Motor neuron (in vitro differentiated cells): ENCODE measurements around the gene MAP1S. TPM values are rescaled to one million over a fixed set of nuclear protein-coding genes. Genes with fewer than 3 reads are reported as not detected.
A peak's percentile ranks its signal among the peaks of the same experiment; 100 is the strongest.

ENCODE experiments used
- ATAC-seq, 8 experiments: fragments of 200-7000 bp; cut with Tn5 transposase; replicated peaks in 6 of 8; 2 replicates each; pipeline ENCODE4 v1.8.0; 2021; ENCODE audit warnings: mild to moderate bottlenecking in 8 of 8, moderate library complexity in 8 of 8
- H3K27ac ChIP-seq, 2 donors: fragments of 250-450 bp; sonication (Bioruptor Pico); 2 replicates each; pipeline ENCODE4 v1.9.0; 2021; ENCODE audit warnings: antibody characterized with exemption in 2 of 2, mild to moderate bottlenecking in 2 of 2, moderate library complexity in 1 of 2
- H3K4me1 ChIP-seq, 2 donors: fragments of 250-450 bp; sonication (Bioruptor Pico); replicated peaks in 1 of 2; 2 replicates each; pipeline ENCODE4 v1.6.1; 2021; ENCODE audit warnings: antibody characterized with exemption in 2 of 2, mild to moderate bottlenecking in 2 of 2, moderate library complexity in 1 of 2
- H3K4me3 ChIP-seq, 5 donors: fragments of 250-450 bp; sonication (Bioruptor Pico); 2 replicates each; pipeline ENCODE4 v1.9.0; 2021; ENCODE audit warnings: antibody characterized with exemption in 5 of 5, mild to moderate bottlenecking in 5 of 5, moderate library complexity in 4 of 5
- WGBS, 10 experiments: fragments of 450-650 bp; shearing (Covaris generic); methylation state at CpG; one replicate each; pipeline ENCODE4 v1.0.0; 2022; 5-methylcytosine and 5-hydroxymethylcytosine counted together
- in situ Hi-C, 9 experiments: fragments of 400-800 bp; cut with MboI; loops; one replicate each; pipeline ENCODE4 v1.15.0; 2021; ENCODE audit warnings: low sequenced_read_pairs in 9 of 9, low pct_unique_long_range_greater_than_20kb in 2 of 9; ENCODE audit not compliant: unreplicated experiment in 9 of 9
- total RNA-seq, 8 experiments: library from RNA; unstranded; fragments of 300-600 nt; gene quantifications; 2 replicates each; pipeline versions ENCODE4 v1.2.3 to v1.2.4, GENCODE V29; 2022

Gene MAP1S
- total RNA-seq, 8 experiments from 2014 or later = 11.2 to 49.8 (median 26.8) TPM

DNA sequence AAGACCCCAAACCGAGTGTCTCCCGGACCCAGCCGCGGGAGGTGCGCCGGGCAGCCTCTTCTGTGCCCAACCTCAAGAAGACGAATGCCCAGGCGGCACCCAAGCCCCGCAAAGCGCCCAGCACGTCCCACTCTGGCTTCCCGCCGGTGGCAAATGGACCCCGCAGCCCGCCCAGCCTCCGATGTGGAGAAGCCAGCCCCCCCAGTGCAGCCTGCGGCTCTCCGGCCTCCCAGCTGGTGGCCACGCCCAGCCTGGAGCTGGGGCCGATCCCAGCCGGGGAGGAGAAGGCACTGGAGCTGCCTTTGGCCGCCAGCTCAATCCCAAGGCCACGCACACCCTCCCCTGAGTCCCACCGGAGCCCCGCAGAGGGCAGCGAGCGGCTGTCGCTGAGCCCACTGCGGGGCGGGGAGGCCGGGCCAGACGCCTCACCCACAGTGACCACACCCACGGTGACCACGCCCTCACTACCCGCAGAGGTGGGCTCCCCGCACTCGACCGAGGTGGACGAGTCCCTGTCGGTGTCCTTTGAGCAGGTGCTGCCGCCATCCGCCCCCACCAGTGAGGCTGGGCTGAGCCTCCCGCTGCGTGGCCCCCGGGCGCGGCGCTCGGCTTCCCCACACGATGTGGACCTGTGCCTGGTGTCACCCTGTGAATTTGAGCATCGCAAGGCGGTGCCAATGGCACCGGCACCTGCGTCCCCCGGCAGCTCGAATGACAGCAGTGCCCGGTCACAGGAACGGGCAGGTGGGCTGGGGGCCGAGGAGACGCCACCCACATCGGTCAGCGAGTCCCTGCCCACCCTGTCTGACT is 7.9 kb downstream of the MAP1S start:
- Histone ChIP-seq H3K4me1 (no peaks in the 10 kb centered on the region), H3K27ac (no peak overlapping the region), H3K4me3 (no peak overlapping the region)
- 90% methylated on average over 4 of the region's 62 CpGs; no CpG with 5 or more reads in 9 of the 10 experiments for WGBS, 10 experiments
- in situ Hi-C loops = no loop called here
- ATAC-seq = peak in 6 of 8 experiments; percentile 12 to 53 (median 21)

DNA sequence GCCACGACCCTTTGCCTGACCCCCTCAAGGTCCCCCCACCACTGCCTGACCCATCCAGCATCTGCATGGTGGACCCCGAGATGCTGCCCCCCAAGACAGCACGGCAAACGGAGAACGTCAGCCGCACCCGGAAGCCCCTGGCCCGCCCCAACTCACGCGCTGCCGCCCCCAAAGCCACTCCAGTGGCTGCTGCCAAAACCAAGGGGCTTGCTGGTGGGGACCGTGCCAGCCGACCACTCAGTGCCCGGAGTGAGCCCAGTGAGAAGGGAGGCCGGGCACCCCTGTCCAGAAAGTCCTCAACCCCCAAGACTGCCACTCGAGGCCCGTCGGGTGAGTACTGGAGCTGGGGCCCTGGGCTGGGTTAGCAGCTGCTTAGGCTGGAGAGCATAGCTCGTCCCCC is 8.6 kb downstream of the MAP1S start:
- Histone ChIP-seq H3K4me1 (no peaks in the 10 kb centered on the region), H3K4me3 (no peak overlapping the region), H3K27ac (no peak overlapping the region)
- peak in 2 of 8 experiments; percentile 2 to 6 for ATAC-seq
- 91% methylated on average over 4 of the region's 19 CpGs; no CpG with 5 or more reads in 9 of the 10 experiments for WGBS, 10 experiments
- in situ Hi-C loops = no loop called here

DNA sequence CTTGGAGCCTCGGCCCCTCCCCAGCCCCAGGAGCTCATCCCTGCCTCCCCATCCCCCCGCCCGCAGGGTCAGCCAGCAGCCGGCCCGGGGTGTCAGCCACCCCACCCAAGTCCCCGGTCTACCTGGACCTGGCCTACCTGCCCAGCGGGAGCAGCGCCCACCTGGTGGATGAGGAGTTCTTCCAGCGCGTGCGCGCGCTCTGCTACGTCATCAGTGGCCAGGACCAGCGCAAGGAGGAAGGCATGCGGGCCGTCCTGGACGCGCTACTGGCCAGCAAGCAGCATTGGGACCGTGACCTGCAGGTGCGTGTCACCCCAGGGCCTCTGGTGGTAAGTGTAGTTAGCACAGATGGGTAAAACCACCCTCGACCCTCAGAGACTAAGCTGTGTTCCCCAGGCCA is 13.8 kb downstream of the MAP1S start:
- Histone ChIP-seq H3K4me3 (no peak overlapping the region), H3K4me1 (no peaks in the 10 kb centered on the region), H3K27ac (no peak overlapping the region)
- ATAC-seq = no peak
- in situ Hi-C loops = no loop called here
- 98 to 100% (median 98%) methylated on average over 5 to 14 of the region's 22 CpGs; no CpG with 5 or more reads in 7 of the 10 experiments for whole genome bisulfite sequencing, 10 experiments

DNA sequence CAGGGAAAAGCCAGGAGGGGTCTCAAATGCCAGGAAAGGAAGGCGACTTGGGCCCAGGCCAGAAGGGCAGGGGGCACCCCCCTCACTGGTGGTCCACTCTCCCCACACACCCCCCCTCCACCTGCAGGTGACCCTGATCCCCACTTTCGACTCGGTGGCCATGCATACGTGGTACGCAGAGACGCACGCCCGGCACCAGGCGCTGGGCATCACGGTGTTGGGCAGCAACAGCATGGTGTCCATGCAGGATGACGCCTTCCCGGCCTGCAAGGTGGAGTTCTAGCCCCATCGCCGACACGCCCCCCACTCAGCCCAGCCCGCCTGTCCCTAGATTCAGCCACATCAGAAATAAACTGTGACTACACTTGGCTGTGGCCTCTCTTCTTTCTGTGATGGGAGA is 14.9 kb downstream of the MAP1S start:
- peaks cover 2% of the 10 kb centered on the region in 2 donors for H3K4me1 ChIP-seq
- no peak overlapping the region for H3K27ac ChIP-seq
- 93 to 100% methylated on average over 1 to 12 of the region's 16 CpGs; no CpG with 5 or more reads in 8 of the 10 experiments for WGBS, 10 experiments
- H3K4me3 ChIP-seq = no peak overlapping the region
- in situ Hi-C loops = no loop called here
- no peak for ATAC-seq

DNA sequence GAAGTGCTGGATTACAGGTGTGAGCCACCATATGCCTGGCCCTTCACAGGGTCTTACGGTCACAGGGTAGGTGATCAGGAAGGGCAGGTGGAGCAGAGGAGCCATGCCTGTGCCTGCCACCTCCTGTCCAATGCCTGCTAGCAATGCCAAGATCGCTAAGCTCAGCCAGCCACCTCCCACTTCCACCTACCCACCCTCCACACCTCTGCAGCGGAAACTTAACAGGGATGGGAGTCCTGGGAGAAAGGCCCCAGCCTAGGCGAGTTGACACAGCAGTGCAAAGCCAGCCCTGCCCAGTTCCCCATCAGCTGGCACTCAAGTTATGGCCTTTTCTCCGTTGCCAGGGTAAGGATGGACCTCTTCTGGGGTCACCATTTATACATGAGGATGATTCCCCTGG is 16.1 kb downstream of the MAP1S start:
- no peak for ATAC-seq
- WGBS, 10 experiments = 80 to 100% (median 92%) methylated on average over 1 of the region's 5 CpGs; no CpG with 5 or more reads in 6 of the 10 experiments
- in situ Hi-C loops = no loop called here
- no peak overlapping the region for H3K27ac ChIP-seq
- H3K4me1 ChIP-seq = peaks cover 2 to 7% of the 10 kb centered on the region in 2 donors
- H3K4me3 ChIP-seq = no peak overlapping the region

DNA sequence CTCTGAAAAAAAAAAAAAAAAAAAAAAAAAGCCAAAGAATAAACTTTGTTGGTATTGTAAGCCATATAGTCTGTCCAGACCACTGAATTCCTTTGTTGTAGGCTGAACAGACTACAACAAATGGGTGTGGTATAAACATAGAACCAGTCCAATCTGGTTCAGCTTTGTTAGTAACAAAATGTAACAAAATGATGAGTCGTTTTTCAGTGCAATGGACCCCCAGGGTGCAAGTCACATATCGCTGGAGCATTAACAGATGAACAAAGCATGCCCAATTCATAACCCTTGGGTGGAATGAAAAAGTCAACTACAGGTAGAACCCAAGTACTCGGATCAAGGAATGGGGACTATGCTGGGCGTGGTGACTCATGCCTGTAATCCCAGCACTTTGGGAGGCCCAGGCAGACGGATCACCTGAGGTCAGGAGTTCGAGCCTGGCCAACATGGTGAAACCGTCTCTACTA is 18.4 kb downstream of the MAP1S start:
- Histone ChIP-seq H3K27ac (no peak overlapping the region), H3K4me3 (no peak overlapping the region), H3K4me1 (peaks cover 2 to 7% of the 10 kb centered on the region in 2 donors)
- ATAC-seq = peak in 4 of 8 experiments; percentile 22 to 74 (median 42)
- in situ Hi-C loops = no loop called here
- WGBS, 10 experiments = 20 to 100% (median 72%) methylated on average over 1 to 7 of the region's 7 CpGs; no CpG with 5 or more reads in 4 of the 10 experiments

DNA sequence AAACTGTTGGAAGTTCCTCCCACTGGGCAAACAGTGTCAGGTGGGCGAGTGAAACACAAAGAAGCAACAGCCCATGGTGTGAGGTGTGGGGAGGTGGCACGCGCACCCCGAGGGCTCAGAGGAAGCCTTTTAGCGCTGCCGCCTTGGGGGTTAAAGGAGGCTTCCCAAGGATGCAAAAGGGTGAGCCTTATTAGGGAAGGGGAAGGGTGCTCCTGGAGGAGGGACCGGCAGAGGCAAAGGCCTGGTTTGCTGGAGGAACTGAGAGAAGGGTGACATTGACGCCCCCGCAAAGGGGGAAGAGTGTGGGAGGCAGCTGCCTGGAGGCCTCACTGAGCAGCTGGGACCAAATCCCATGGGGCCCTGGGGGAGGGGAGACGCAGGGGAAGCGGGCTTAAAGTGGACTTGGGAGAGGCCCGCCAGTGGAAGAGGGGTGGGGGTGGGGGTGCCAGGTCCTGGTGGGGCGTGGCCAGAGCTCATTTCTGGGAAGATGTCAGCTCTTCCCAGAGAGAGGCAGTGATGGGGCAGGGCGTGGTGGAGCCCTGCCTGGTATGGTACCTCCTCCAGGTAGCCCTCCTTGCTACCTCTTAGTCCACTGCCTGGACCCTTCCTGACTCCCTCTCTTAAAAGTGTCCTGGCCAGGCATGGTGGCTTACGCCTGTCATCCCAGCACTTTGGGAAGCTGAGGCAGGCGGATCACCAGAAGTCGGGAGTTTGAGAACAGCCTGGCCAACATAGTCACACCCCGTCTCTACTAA is 20.0 kb downstream of the MAP1S start:
- H3K4me1 ChIP-seq = peaks cover 2 to 7% of the 10 kb centered on the region in 2 donors
- H3K27ac ChIP-seq = peak overlapping the region; percentile 43 to 57
- ATAC-seq = peak in 5 of 8 experiments; percentile 39 to 77 (median 62)
- no peak overlapping the region for H3K4me3 ChIP-seq
- in situ Hi-C loops = no loop called here
- 83 to 100% (median 92%) methylated on average over 1 to 8 of the region's 18 CpGs; no CpG with 5 or more reads in 6 of the 10 experiments for WGBS, 10 experiments

DNA sequence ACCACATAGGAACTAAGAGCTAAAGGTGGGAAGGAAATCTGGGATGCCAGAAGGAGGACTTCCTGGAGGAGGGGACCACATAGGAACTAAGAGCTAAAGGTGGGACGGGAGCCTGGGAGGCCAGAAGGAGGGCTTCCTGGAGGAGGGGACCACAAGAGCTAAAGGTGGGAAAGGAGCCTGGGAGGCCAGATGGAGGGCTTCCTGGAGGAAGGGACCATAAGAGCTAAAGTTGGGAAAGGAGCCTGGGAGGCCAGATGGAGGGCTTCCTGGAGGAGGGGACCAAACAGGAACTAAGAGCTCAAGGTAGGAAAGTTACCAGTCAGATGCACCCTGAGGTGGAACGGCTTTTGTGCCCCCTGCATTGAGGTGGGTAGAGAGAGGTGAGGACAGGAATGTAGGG is 22.2 kb downstream of the MAP1S start:
- no peak for ATAC-seq
- no peak overlapping the region for H3K27ac ChIP-seq
- WGBS, 10 experiments = 60 to 100% (median 82%) methylated on average over 1 to 2 of the region's 2 CpGs; no CpG with 5 or more reads in 4 of the 10 experiments
- peaks cover 2 to 7% of the 10 kb centered on the region in 2 donors for H3K4me1 ChIP-seq
- H3K4me3 ChIP-seq = no peak overlapping the region
- in situ Hi-C loops = no loop called here

DNA sequence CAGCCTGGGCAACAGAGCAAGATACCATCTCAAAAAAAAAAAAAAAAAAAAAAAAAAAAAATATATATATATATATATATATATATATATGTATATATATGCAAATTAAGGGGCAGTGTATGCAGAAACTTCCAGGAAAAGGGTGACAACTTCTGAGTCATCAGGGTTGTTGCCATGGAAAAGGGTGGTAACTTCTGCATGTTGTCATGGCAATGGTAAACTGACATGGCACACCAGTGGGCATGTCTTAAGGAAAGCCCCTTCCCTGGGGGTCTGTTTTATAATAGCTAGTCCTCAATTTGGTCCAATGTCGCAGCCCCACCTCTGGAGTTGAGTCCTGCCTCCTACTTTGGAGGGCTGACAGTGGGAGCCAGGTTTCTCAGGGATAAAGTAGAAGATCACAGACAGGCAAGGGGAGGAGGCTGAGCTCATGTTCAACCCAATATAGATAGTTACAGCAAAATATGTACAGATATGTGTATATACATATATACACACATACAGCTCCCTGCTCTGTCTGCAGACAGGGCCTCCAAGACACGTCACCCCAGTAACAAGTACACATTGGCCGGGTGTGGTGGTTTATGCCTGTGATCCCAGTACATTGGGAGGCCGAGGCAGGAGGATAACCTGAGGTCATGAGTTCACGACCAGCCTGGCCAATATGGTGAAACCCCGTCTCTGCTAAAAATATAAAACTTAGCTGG is 24.7 kb downstream of the MAP1S start:
- WGBS, 10 experiments = 0 to 84% (median 17%) methylated on average over 2 to 4 of the region's 6 CpGs; no CpG with 5 or more reads in 6 of the 10 experiments
- ATAC-seq = peak in 3 of 8 experiments; percentile 72 to 77 (median 73)
- no peak overlapping the region for H3K4me3 ChIP-seq
- H3K4me1 ChIP-seq = peaks cover 5 to 6% of the 10 kb centered on the region in 2 donors
- in situ Hi-C loops = no loop called here
- no peak overlapping the region for H3K27ac ChIP-seq

DNA sequence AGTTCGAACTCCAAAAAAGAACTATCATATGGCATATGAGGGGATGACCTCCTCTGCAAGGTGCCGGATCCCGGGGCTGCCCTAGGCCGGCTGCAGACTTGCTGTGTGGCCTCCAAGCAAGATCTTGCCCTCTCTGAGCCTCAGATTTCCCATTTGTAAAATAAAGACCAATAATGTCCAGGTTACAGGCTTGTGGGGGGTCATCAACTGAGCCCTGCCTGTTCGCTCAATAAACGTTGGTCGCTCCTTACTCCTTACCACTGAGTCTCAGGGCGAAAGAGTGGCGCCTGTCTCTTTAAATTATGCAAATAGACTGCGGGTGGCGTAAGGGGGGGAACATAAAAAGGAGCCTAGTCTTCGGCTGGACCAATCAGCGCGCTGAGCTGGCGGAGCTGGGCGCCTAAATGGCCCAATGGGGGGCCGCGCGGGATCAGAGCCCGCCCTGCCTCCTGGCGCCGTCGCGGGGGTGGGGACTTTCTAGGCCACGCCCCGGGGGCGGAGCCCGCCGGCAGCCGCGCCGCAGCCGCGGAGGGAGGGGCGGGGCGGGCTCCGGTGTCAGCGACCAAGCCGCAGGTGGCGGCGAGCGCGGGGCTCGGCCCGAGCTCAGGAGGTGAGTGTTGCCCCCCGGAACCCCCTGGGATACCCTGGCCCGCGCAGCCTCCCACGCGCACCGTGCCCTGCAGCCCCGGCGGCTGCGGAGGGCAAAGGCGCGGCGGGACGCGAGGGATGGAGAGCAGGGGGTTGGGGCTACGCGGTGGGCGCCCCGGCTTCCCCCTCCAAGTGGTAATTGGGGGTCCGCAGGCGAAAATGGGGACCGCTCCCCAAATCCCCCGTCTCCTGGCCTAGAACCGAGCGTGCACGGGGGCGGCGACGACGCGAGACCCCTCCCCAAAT is 28.2 kb downstream of the MAP1S start:
- 3 to 100% (median 5%) methylated on average over 1 to 11 of the region's 75 CpGs; no CpG with 5 or more reads in 7 of the 10 experiments for WGBS, 10 experiments
- Histone ChIP-seq H3K4me1 (peaks cover 0 to 3% of the 10 kb centered on the region in 2 donors), H3K4me3 (peak overlapping the region; percentile 57 to 90 (median 79)), H3K27ac (no peak overlapping the region)
- in situ Hi-C loops = no loop called here
- peak; percentile 67 to 99 (median 98) for ATAC-seq

DNA sequence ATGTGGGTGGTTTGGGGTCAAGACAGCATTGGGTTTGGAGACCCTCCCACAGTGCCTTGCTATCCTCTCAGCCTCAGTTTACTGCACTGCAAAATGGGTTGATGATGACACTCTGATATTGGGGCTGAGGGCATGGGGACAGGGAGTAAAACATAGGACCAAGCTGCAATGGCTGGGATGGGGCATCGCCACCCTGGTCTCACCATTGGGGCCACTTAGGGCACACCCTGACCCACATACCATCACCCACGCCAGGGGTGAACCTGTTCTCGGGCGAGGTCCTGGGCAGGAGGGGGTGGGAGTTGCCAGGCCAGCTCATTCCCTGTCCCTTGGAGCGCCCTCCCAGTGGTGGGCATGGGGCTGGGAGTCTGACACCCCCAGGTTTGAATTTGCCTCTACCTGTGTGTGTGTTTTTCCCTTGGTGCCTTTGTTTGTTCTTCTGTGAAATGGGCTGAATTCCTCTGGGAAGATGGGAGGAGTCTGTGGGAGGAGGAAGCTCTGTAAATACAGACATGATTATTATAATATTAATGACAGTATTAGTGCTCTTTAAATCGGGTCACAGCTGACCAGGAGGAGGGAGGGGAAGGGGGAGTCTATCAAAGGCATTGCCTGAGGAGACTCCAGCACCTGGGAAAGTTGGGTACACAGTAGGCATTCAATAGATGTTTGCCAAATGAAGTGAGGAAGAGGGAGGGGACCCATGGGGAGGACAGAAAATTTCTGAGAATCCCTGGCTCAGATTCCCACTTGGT is 29.8 kb downstream of the MAP1S start:
- 0 to 88% (median 72%) methylated on average over 1 to 3 of the region's 6 CpGs; no CpG with 5 or more reads in 5 of the 10 experiments for WGBS, 10 experiments
- Histone ChIP-seq H3K4me1 (peaks cover 9% of the 10 kb centered on the region in 2 donors), H3K4me3 (peak overlapping the region in 1 of 5 donors; percentile 90), H3K27ac (no peak overlapping the region)
- no peak for ATAC-seq
- in situ Hi-C loops = no loop called here
